Mesothelial cell of epicardium (in vitro differentiated cells): Measurements from ENCODE around the gene UTP15. TPM values are rescaled to one million over a fixed set of nuclear protein-coding genes. Genes with fewer than 3 reads are reported as not detected.

ENCODE experiments used
- DNase-seq, 2 experiments: peaks; one replicate each; pipeline ENCODE4 v3.0.0; 2021; ENCODE audit warnings: low spot score in 2 of 2; ENCODE audit not compliant: unreplicated experiment in 2 of 2
- H3K27ac Mint-ChIP-seq: 2 replicates; pipeline ENCODE4 v1.8.0; 2021; ENCODE audit warnings: mixed read lengths
- H3K27me3 Mint-ChIP-seq: 2 replicates; pipeline ENCODE4 v1.8.0; 2021; ENCODE audit warnings: low read depth, mixed read lengths
- H3K36me3 Mint-ChIP-seq: 2 replicates; pipeline ENCODE4 v1.8.0; 2021; ENCODE audit warnings: mixed read lengths
- H3K4me1 Mint-ChIP-seq: 2 replicates; pipeline ENCODE4 v1.8.0; 2021; ENCODE audit warnings: mixed read lengths
- H3K4me3 Mint-ChIP-seq: 2 replicates; pipeline ENCODE4 v1.8.0; 2021; ENCODE audit warnings: mild to moderate bottlenecking, moderate library complexity, mixed read lengths
- H3K9me3 Mint-ChIP-seq: 2 replicates; pipeline ENCODE4 v1.8.0; 2021; ENCODE audit warnings: mixed read lengths
- CTCF ChIP-seq: fragments of 200-600 bp; sonication (generic); IDR thresholded peaks from one replicate; pipeline ENCODE4 v1.5.0; 2021; ENCODE audit warnings: antibody characterized with exemption; ENCODE audit not compliant: unreplicated experiment
- total RNA-seq: library from RNA; stranded (reverse); gene quantifications from 3 replicates; pipeline ENCODE4 v1.2.1, GENCODE V29; 2021

The UTP15 gene
- total RNA-seq, 1 donor from 2014 or later, result 29.7 TPM

- no peaks in the 10 kb centered on the region for H3K4me1 Mint-ChIP-seq
- H3K9me3 Mint-ChIP-seq, result no peaks in the 10 kb centered on the region
- no peak overlapping the region for H3K4me3 Mint-ChIP-seq
- no peak for DNase-seq
- peaks cover 79% of the 10 kb centered on the region for H3K27me3 Mint-ChIP-seq
- TF ChIP-seq CTCF, result no peak
- no peaks in the 10 kb centered on the region for H3K36me3 Mint-ChIP-seq
- H3K27ac Mint-ChIP-seq, result no peak overlapping the region
Measured at GRCh38 chr5:73617510-73618279, 52.2 kb downstream of the UTP15 start.

GRCh38 chr5:73619606-73620333 lies 54.2 kb downstream of the UTP15 start:
- H3K27ac Mint-ChIP-seq, result no peak overlapping the region
- no peaks in the 10 kb centered on the region for H3K36me3 Mint-ChIP-seq
- no peaks in the 10 kb centered on the region for H3K4me1 Mint-ChIP-seq
- TF ChIP-seq CTCF, result no peak
- no peak overlapping the region for H3K4me3 Mint-ChIP-seq
- DNase-seq, result no peak
- H3K27me3 Mint-ChIP-seq, result peaks cover 79% of the 10 kb centered on the region
- no peaks in the 10 kb centered on the region for H3K9me3 Mint-ChIP-seq

- peaks cover 78% of the 10 kb centered on the region for H3K27me3 Mint-ChIP-seq
- no peak for TF ChIP-seq CTCF
- H3K4me3 Mint-ChIP-seq, result no peak overlapping the region
- no peaks in the 10 kb centered on the region for H3K9me3 Mint-ChIP-seq
- no peak for DNase-seq
- H3K36me3 Mint-ChIP-seq, result no peaks in the 10 kb centered on the region
- H3K27ac Mint-ChIP-seq, result no peak overlapping the region
- peaks cover 1% of the 10 kb centered on the region for H3K4me1 Mint-ChIP-seq
Measured at GRCh38 chr5:73620334-73620687, 54.8 kb downstream of the UTP15 start.

GRCh38 chr5:73623060-73623459 lies 57.5 kb downstream of the UTP15 start:
- no peaks in the 10 kb centered on the region for H3K9me3 Mint-ChIP-seq
- no peak for TF ChIP-seq CTCF
- H3K4me1 Mint-ChIP-seq, result peaks cover 2% of the 10 kb centered on the region
- no peak overlapping the region for H3K4me3 Mint-ChIP-seq
- H3K36me3 Mint-ChIP-seq, result no peaks in the 10 kb centered on the region
- H3K27me3 Mint-ChIP-seq, result peaks cover 80% of the 10 kb centered on the region
- DNase-seq, result no peak
- no peak overlapping the region for H3K27ac Mint-ChIP-seq

GRCh38 chr5:73623901-73624404 lies 58.4 kb downstream of the UTP15 start:
- no peak for TF ChIP-seq CTCF
- Mint-ChIP-seq H3K4me1 (peaks cover 2% of the 10 kb centered on the region), H3K27ac (no peak overlapping the region), H3K9me3 (no peaks in the 10 kb centered on the region), H3K4me3 (no peak overlapping the region), H3K36me3 (no peaks in the 10 kb centered on the region), H3K27me3 (peaks cover 85% of the 10 kb centered on the region)
- no peak for DNase-seq
